Measurements from ENCODE around the gene GPR176.

GPR176 gene

DNA sequence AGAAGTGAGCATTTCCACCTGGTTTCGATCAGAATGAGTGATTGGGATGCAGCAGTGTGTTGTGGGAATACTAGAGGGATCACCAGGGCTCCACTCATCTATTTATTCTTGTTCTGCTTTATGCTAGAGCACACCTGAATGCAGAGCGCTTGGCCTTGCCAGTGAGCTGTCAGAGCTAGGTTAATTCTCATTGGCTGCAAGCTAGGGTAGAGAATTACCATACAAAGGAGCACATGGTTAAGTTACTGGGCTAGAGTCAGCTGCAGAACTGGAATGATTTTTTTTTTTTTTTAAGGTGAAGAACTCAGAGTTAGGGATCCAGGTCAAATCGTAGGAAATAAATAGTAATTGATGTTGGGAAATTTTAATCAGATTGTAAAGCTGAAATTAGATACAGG lies 22.7 kb upstream of the GPR176 start:
- Mint-ChIP-seq H3K27ac (no peak overlapping the region), H3K4me3 (no peak overlapping the region), H3K36me3 (peaks cover 27% of the 10 kb centered on the region), H3K4me1 (peaks cover 4% of the 10 kb centered on the region), H3K9me3 (no peaks in the 10 kb centered on the region), H3K27me3 (no peaks in the 10 kb centered on the region)

DNA sequence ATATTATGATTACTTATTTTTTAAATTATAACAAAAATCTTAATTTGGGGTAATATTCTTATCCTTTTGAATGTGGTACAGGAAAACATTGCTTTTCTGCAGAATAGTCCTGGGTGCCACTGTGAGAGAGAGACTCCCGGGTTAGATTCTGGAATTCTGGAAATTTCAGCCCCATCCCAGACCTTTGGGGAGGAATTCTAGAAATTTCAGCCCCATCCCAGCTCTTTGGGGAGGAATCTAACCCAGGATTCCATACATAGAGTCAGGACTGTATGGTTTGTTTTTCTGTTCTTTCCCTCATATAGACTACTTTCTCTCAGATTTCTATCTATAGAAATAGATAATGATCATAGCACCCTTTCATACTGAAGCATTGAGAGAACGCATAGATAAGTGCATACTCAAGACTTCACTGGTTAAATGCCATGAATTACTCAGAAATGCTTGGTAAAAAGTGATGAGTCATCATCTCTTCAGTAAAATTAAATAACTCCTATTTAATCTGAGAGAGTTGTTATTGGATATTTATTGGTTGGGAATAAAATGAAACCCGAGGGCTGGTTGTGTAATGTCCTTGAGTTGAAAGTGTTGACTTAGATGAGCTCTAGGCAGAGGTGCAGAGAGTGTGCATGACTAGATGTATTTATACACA lies 22.2 kb upstream of the GPR176 start:
- H3K27me3 Mint-ChIP-seq: no peaks in the 10 kb centered on the region
- H3K9me3 Mint-ChIP-seq: no peaks in the 10 kb centered on the region
- H3K4me1 Mint-ChIP-seq: peaks cover 9% of the 10 kb centered on the region
- H3K36me3 Mint-ChIP-seq: peaks cover 27% of the 10 kb centered on the region
- H3K4me3 Mint-ChIP-seq: no peak overlapping the region
- H3K27ac Mint-ChIP-seq: no peak overlapping the region

DNA sequence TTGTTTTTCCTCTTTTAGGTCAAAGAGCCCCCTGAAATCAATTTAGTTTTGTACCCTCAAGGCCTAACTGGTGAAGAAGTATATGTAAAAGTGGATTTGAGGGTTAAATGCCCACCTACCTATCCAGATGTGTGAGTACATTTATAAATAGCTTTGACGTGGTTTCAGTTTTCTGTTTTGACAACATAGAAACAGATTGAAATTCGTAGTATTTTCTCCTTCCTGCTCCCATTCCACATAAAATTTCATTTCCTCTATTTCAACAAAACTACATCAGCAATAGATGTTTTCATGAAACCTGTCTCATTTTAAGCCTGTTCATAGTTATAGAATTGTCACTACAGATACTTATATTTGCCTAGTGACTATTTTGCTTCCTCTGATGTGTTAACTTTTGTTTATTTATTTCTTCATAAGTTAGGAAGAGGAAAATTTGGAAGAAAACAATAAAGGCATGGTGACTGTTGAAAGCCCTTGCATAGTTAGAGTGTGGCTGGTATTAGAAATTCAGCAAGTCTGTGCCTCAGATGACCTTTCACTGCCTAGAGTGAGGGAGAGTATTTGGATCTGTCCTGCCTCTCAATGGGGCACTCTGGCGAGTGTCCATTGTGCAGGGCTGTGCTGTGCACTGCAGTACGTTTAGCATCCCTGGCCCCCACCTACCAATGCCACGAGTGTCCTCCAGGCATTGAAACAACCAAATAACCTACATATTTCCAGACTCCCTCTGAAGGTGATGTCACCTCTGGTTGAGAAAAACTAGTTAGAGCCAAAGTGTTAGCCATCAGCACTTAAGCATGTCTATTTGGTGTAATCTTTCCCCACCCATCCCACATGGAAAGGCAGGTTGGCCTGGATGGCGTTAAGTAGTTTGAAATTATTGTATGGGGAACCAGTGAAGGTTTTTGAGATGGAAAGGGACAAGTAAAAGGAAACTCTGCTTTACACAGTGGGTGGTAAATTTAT lies 19.7 kb upstream of the GPR176 start:
- H3K9me3 Mint-ChIP-seq: no peaks in the 10 kb centered on the region
- H3K27me3 Mint-ChIP-seq: no peaks in the 10 kb centered on the region
- peaks cover 25% of the 10 kb centered on the region for H3K4me1 Mint-ChIP-seq
- H3K4me3 Mint-ChIP-seq: no peak overlapping the region
- H3K36me3 Mint-ChIP-seq: peaks cover 16% of the 10 kb centered on the region
- H3K27ac Mint-ChIP-seq: no peak overlapping the region

DNA sequence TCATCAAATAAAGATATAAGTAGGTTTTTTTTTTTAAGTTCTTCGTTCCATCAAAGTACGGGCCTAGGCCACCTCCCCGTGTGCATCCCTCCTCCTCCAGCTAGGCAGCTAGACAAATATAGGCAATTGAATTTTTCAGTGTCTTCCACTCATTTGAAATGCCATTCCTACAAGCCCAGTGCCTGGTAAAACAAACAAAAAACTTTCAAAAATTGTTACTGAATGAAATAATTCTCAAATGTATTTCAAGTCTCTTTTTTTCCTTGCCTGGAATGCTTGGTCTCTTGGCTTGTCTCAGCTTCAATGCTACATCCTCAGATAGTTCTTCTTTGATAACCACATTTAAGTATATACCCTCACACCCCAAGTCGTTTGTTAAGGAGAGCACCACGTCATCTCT lies 17.6 kb upstream of the GPR176 start:
- no peaks in the 10 kb centered on the region for H3K9me3 Mint-ChIP-seq
- peaks cover 4% of the 10 kb centered on the region for H3K36me3 Mint-ChIP-seq
- no peak overlapping the region for H3K27ac Mint-ChIP-seq
- H3K4me1 Mint-ChIP-seq: peaks cover 36% of the 10 kb centered on the region
- H3K27me3 Mint-ChIP-seq: no peaks in the 10 kb centered on the region
- no peak overlapping the region for H3K4me3 Mint-ChIP-seq

DNA sequence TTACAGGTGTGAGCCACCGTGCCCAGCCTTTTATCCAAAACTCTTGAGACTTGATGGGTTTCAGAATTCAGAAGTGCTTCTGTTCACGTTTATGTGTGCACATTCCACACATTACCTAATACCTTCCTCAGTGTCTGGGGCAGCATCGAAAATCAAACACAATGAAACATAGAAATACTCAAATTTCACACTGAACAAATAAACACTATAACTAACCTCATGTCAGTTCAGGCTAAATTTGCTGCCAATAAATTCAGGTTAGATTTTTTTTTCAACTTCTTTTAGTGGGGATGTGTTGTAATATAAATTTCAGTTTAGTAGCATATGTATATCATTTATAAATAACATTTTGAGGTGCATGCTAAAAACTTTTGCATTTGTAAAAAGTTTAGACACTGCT lies 16.6 kb upstream of the GPR176 start:
- Mint-ChIP-seq H3K27ac (no peak overlapping the region), H3K4me1 (peaks cover 40% of the 10 kb centered on the region), H3K36me3 (peaks cover 3% of the 10 kb centered on the region), H3K27me3 (no peaks in the 10 kb centered on the region), H3K9me3 (no peaks in the 10 kb centered on the region), H3K4me3 (no peak overlapping the region)

DNA sequence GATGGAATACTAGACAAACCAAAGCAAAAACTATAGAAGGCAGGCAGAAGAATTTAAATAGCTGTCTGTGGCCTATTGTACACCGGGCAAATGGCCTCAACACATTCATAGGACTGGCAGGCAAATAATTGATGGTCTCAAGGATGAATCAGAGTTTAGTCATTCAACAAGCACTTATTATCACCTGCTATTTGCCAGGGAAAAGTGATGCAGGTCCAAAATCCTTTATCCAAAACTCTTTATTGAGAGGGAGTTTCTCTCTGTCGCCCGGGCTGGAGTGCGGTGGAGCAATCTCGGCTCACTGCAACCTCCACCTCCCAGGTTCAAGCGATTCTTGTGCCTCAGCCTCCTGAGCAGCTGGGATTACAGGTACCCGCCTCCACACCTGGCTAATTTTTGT lies 16.1 kb upstream of the GPR176 start:
- no peak overlapping the region for H3K4me3 Mint-ChIP-seq
- H3K27ac Mint-ChIP-seq: no peak overlapping the region
- peaks cover 3% of the 10 kb centered on the region for H3K36me3 Mint-ChIP-seq
- H3K9me3 Mint-ChIP-seq: no peaks in the 10 kb centered on the region
- H3K27me3 Mint-ChIP-seq: no peaks in the 10 kb centered on the region
- peaks cover 40% of the 10 kb centered on the region for H3K4me1 Mint-ChIP-seq

DNA sequence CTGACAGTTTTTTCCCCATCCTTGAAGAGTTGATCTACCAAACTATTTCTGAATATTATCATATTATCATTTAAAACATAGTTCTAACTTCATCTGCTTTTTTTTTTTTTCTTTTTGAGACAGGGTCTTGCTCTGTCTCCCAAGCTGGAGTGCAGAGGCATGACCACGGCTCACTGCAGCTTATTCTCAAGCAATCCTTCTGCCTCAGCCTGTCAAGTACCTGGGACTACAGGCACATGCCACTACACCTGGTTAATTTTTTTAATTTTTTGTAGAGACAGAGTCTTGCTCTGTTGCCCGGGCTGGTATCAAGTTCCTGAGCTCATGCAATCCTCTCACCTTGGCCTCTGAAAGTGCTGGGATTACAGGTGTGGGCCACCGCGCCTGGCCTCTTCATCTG lies 15.2 kb upstream of the GPR176 start:
- Mint-ChIP-seq H3K27me3 (no peaks in the 10 kb centered on the region), H3K36me3 (peaks cover 3% of the 10 kb centered on the region), H3K4me3 (peak overlapping the region; percentile 91), H3K27ac (no peak overlapping the region), H3K4me1 (peaks cover 40% of the 10 kb centered on the region), H3K9me3 (no peaks in the 10 kb centered on the region)

DNA sequence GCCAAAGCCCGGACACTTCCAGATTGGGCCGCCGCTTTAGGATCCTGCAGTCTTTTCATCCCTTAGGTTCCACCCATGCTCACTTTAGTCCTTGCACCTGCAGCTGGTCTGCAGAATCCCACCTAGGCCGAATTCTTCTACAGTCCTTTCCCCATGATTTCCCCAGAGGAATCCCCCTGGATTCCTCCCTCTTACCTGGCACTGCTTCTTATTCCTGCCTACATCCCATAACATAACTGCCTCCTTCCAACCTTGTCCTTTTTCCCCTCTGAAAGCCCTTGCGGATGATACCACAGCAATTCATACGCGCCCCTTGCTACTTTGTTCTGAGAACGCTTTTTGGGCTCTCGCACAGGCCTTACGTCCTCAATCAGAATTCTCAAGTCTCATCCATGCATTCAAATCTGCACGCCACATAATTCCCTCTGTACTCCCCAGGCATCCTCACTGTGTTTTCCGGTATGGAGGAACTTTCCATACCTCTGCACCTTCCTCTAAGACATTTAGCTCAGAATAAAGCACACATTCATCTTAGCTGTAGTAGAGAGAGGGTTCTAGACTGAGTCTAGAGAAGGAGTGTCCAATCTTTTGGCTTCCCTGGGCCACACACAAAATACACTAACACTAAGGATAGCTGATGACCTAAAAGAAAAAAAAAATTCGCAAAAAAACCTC lies 14.5 kb upstream of the GPR176 start:
- H3K4me3 Mint-ChIP-seq: peak overlapping the region; percentile 91
- H3K27me3 Mint-ChIP-seq: no peaks in the 10 kb centered on the region
- no peak overlapping the region for H3K27ac Mint-ChIP-seq
- H3K9me3 Mint-ChIP-seq: no peaks in the 10 kb centered on the region
- H3K4me1 Mint-ChIP-seq: peaks cover 40% of the 10 kb centered on the region
- H3K36me3 Mint-ChIP-seq: peaks cover under 1% of the 10 kb centered on the region

DNA sequence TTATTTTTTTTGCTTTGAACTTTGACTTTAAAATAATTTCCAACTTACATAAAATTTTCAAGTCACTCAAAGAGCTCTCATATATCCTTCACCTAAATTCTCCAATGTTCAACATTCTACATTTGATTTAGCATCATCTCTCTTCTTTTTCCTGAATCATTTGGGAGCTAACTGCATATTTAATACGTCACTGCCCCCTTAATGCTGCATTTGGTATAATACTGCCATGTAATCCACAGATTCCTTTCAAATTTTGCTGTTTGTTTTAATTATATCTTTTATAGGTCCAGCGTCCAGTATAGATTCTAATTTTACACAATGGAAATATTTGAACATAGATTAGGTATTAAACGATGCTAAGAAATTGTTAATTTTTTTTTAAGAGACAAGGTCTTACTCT lies 11.5 kb upstream of the GPR176 start:
- Mint-ChIP-seq H3K4me1 (peaks cover 29% of the 10 kb centered on the region), H3K36me3 (no peaks in the 10 kb centered on the region)

DNA sequence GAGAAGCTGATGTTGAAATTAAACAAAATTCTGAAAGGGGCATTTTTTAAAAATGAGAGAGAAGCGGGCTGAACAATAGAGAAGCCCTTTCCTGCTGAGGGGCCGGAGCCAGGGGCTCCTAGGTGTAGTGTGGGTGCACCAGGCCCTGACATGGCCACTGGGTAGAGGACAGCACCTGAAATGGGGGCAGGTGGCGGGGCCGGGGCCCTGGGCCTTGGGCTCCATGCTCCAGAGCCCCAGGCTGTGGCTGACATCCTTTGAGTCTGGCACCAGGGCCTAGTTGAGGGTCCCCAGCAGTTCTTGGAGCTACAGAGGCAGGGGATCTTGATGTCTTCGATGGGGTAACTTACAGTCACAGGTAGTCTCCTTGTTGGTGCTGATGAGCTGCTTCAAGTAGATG lies 6.5 kb upstream of the GPR176 start:
- Mint-ChIP-seq H3K4me1 (peaks cover 12% of the 10 kb centered on the region), H3K27ac (no peak overlapping the region), H3K9me3 (peaks cover 7% of the 10 kb centered on the region), H3K27me3 (peaks cover 3% of the 10 kb centered on the region), H3K4me3 (no peak overlapping the region), H3K36me3 (peaks cover 3% of the 10 kb centered on the region)

More for the DNA sequence above, 11.5 kb upstream of the GPR176 start:
- no peak overlapping the region for H3K4me3 Mint-ChIP-seq
- H3K27ac Mint-ChIP-seq: no peak overlapping the region
- no peaks in the 10 kb centered on the region for H3K27me3 Mint-ChIP-seq
- H3K9me3 Mint-ChIP-seq: no peaks in the 10 kb centered on the region

DNA sequence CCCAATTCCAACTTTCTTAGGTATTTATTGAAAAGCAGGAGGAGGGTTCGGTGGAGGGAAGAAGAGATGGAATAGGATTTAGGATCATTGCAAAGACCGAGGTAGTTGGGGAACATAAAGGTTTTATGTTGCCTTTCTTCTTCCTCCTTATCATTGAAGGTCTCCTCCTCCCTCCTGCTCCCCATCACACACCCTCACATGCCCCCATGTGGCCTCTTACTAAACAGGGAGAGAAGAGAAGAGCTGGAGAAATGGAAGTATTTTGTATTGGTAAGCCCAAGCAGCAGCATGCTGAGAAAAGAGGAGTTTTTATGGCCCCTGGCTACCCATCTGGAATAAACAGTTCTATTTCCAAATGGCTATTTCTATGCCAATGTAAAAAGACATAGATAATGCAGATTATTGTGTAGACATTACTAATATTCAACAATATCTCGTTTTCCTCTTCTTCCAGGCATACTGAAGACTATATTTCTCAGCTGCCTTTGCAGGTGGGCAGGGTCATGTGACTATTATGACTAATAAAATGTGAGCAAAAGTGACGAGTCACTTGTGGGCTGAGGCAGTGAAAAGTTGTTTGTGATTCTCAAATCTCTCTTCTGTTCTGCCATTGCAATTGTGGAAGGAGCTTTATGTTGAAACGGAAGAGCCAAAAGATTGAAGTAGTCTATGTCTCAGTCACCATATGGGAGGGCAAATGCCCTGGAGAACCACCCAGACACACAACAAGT lies 5.2 kb upstream of the GPR176 start:
- Mint-ChIP-seq H3K9me3 (peaks cover 12% of the 10 kb centered on the region), H3K27me3 (peaks cover 3% of the 10 kb centered on the region), H3K36me3 (peaks cover 5% of the 10 kb centered on the region), H3K4me1 (peaks cover 19% of the 10 kb centered on the region), H3K27ac (peak overlapping the region; percentile 57), H3K4me3 (no peak overlapping the region)

DNA sequence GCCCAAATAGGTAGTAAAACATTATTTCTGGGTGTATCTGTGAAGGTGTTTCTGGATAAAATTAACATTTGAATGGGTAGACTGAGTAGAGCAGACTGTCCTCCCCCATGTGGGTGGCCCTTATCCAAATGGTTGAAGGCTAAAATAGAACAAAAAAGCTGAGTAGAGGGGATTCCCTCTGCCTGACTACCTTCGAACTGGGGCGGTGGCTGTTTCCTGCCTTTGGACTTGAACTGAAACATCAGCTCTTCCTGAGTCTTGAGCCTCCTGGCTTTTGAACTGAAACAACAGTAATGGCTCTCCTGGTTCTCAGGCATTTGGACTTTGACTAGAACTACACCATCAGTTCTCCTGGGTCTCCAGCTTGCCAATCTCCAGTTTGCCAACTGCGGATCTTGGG lies 4.4 kb upstream of the GPR176 start:
- Mint-ChIP-seq H3K4me1 (peaks cover 19% of the 10 kb centered on the region), H3K4me3 (no peak overlapping the region), H3K9me3 (peaks cover 12% of the 10 kb centered on the region), H3K27ac (no peak overlapping the region), H3K27me3 (peaks cover 3% of the 10 kb centered on the region), H3K36me3 (peaks cover 5% of the 10 kb centered on the region)

DNA sequence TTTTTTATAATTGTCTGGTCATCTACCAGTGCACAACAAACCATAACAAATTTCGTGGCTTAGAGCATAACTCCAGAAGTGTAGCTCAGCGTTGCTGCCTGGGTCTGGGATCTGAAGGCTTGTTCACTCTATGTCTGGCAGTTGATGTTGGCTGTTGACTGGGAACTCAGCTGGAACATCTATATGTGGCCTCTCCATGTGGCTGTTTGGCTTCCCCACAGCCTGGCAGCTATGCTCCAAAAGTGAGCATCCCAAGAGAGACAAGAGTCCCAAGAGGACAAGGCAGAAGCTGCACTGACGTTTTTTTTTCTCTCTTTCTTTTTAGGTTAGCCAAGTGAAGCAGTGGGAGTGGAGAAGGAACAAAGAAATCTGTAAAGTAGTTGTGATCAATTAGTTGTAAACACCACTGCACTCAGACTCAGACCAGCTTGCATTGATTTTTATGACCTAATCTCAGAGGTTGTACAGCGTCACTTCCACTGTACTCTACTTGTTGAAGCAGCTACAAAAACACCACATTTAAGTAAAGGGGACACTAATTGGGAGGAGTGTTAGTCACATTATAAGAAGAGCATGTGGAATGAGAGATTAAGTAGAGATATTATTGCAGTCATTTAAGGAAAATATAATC lies 2.5 kb upstream of the GPR176 start:
- no peak overlapping the region for H3K27ac Mint-ChIP-seq
- H3K4me3 Mint-ChIP-seq: no peak overlapping the region
- H3K36me3 Mint-ChIP-seq: peaks cover 5% of the 10 kb centered on the region
- peaks cover 13% of the 10 kb centered on the region for H3K27me3 Mint-ChIP-seq
- peaks cover 28% of the 10 kb centered on the region for H3K4me1 Mint-ChIP-seq
- peaks cover 12% of the 10 kb centered on the region for H3K9me3 Mint-ChIP-seq

DNA sequence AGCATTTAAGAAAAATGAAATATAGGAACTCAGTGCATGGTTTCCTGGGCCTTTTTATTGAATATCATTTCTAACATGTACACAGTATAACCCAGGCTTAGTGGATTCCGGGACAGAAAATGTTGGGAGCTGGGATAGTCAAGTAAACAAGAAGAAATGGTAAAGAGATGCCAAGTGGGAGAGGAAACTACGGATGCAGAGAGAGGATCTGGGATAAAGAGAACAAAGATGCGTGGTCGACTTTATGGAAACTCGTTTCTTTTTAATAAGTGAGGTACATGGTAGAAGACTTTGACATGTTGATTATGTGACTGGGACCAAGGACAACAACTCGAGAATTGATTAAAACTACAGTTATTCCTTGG lies 1.2 kb upstream of the GPR176 start:
- peaks cover 4% of the 10 kb centered on the region for H3K36me3 Mint-ChIP-seq
- H3K27ac Mint-ChIP-seq: peak overlapping the region; percentile 92
- H3K27me3 Mint-ChIP-seq: peaks cover 16% of the 10 kb centered on the region
- H3K4me3 Mint-ChIP-seq: peak overlapping the region; percentile 90
- peaks cover 12% of the 10 kb centered on the region for H3K9me3 Mint-ChIP-seq
- H3K4me1 Mint-ChIP-seq: peaks cover 28% of the 10 kb centered on the region
